ENCODE data around the gene HSFX1.

The HSFX1 gene

DNA sequence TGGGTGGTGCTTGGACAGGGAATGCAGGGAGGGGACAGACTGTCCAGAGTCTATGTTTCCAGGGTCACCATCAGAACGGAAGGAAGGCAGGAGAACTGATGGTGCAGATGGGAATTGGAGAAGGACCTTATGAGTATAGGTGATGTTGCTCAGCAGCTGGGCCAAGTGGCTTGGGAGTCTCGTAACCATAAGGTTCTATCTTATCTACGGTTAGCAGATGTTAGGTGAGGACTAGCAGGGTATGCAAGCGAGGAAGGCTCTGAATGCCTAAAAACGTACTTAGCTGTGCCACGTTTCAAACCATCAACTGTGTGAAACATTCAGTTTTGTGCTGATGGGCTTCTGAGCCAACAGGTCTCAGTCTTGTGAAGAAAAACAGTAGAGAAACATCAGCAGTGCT lies 30.2 kb downstream of the HSFX1 start:
- DNase-seq (ENCODE audit: low spot score) = no peak

DNA sequence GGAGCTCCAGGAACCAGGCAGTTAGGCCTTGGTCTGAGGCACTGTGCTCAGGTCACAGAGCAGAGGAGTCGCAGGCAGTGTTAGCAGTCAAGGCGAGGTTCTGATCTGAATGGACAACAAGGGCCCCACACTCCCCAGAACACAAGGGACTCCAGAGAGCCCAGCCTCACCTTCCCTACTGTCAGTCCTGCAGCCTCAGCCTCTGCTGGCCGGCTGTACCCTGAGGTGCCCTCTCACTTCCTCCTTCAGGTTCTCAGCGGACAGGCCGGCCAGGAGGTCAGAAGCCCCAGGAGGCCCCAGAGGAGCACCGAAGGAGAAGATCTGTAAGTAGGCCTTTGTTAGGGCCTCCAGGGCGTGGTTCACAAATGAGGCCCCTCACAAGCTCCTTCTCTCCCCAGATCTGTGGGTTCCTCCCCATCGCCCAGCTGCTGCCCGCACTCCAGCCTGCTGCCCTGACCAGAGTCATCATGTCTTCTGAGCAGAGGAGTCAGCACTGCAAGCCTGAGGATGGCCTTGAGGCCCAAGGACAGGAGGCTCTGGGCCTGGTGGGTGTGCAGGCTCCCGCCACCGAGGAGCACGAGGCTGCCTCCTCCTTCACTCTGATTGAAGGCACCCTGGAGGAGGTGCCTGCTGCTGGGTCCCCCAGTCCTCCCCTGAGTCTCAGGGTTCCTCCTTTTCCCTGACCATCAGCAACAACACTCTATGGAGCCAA lies 34.0 kb downstream of the HSFX1 start:
- no peak for DNase-seq (ENCODE audit: low spot score)

- no peak for DNase-seq (ENCODE audit: low spot score)
These were observed 44.8 kb downstream of the HSFX1 start for GRCh38 chrX:149818652-149819051.

GRCh38 chrX:149819371-149819770 lies 45.5 kb downstream of the HSFX1 start:
- no peak for DNase-seq (ENCODE audit: low spot score)

DNA sequence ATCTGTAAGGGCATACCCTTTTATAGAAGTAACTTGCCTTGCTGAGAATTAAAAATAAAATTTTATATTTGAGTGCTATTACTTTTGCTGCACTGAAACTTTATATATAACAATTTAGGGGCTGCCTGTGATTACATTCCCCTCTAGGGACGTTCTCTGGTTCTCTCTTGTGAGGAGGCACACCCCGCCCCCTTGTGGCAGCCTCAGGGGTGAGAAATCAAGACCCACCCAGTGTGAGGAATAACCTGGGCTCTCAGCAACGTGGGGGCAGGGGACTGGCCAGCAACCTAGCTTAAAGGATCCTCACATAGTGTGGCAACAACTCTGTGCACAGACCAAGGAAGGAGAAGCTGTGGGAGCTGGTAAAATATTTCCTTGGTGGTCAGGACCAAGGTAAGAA lies 51.6 kb downstream of the HSFX1 start:
- no peak for DNase-seq (ENCODE audit: low spot score)

All from Ammon's horn (tissue), 1 donor.